Ishikawa (cell line): Measurements from ENCODE around the gene KIF18A.

Experiments used
- CEBPB ChIP-seq: IDR thresholded peaks from 2 replicates; pipeline ENCODE4 v1.6.1; 2012
- EGR1 ChIP-seq: IDR thresholded peaks from 2 replicates; pipeline ENCODE4 v1.6.1; 2012
- EP300 ChIP-seq: IDR thresholded peaks from 2 replicates; pipeline ENCODE4 v1.6.1; 2012; ENCODE audit warnings: borderline replicate concordance
- FOXM1 ChIP-seq: IDR thresholded peaks from 2 replicates; pipeline ENCODE4 v1.6.1; 2012; ENCODE audit warnings: low read depth, borderline replicate concordance
- NFIC ChIP-seq: IDR thresholded peaks from 2 replicates; pipeline ENCODE4 v1.6.1; 2012
- RAD21 ChIP-seq: IDR thresholded peaks from 2 replicates; pipeline ENCODE4 v1.6.1; 2012; ENCODE audit warnings: low read depth
- TAF1 ChIP-seq: IDR thresholded peaks from 2 replicates; pipeline ENCODE4 v1.6.1; 2012; ENCODE audit warnings: low read depth, mild to moderate bottlenecking
- TCF12 ChIP-seq: IDR thresholded peaks from 2 replicates; pipeline ENCODE4 v1.6.1; 2012; ENCODE audit warnings: low read depth
- TEAD4 ChIP-seq: IDR thresholded peaks from 2 replicates; pipeline ENCODE4 v1.6.1; 2012
- USF1 ChIP-seq: IDR thresholded peaks from 2 replicates; pipeline ENCODE4 v1.6.1; 2012
- YY1 ChIP-seq: IDR thresholded peaks from 2 replicates; pipeline ENCODE4 v1.6.1; 2012; ENCODE audit warnings: low read depth
- ZBTB7A ChIP-seq: IDR thresholded peaks from 2 replicates; pipeline ENCODE4 v1.6.1; 2012; ENCODE audit warnings: low read depth
- TF ChIP-seq, protein P1 (sequence below): IDR thresholded peaks from 2 replicates; pipeline ENCODE4 v1.6.1; 2012
- TF ChIP-seq, protein P2 (sequence below): IDR thresholded peaks from 2 replicates; pipeline ENCODE4 v1.6.1; 2012; ENCODE audit warnings: low read depth, mild to moderate bottlenecking

DNA sequence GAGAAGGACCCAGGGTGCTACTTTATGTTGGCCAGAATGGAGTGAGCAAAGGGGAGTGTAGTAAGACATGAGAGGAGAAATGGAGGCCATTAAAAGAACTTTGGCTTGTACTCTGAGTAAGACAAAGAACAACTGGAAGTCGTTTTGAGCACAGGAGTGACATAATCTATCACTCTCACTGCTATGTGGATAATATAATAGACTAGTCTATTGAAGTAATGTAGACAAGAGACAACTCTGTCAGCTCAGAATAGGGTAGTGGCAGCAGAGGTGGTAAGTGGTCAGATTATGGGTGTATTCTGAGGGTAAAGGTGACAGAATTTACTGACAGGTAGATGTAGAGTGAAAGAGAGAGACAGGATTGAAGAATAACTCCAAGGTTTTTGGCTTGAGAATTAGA, 8.2 kb downstream of the KIF18A start:
- no peak for TF ChIP-seq EP300
- TF ChIP-seq NFIC: no peak
- no peak for TF ChIP-seq TEAD4
- TF ChIP-seq ZBTB7A: no peak
- TF ChIP-seq EGR1: no peak
- no peak for TF ChIP-seq TCF12
- TF ChIP-seq TAF1: no peak
- TF ChIP-seq RAD21: no peak
- TF ChIP-seq, protein P1, sequence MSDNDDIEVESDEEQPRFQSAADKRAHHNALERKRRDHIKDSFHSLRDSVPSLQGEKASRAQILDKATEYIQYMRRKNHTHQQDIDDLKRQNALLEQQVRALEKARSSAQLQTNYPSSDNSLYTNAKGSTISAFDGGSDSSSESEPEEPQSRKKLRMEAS: no peak
- no peak for TF ChIP-seq YY1
- TF ChIP-seq FOXM1: no peak
- TF ChIP-seq, protein P2, sequence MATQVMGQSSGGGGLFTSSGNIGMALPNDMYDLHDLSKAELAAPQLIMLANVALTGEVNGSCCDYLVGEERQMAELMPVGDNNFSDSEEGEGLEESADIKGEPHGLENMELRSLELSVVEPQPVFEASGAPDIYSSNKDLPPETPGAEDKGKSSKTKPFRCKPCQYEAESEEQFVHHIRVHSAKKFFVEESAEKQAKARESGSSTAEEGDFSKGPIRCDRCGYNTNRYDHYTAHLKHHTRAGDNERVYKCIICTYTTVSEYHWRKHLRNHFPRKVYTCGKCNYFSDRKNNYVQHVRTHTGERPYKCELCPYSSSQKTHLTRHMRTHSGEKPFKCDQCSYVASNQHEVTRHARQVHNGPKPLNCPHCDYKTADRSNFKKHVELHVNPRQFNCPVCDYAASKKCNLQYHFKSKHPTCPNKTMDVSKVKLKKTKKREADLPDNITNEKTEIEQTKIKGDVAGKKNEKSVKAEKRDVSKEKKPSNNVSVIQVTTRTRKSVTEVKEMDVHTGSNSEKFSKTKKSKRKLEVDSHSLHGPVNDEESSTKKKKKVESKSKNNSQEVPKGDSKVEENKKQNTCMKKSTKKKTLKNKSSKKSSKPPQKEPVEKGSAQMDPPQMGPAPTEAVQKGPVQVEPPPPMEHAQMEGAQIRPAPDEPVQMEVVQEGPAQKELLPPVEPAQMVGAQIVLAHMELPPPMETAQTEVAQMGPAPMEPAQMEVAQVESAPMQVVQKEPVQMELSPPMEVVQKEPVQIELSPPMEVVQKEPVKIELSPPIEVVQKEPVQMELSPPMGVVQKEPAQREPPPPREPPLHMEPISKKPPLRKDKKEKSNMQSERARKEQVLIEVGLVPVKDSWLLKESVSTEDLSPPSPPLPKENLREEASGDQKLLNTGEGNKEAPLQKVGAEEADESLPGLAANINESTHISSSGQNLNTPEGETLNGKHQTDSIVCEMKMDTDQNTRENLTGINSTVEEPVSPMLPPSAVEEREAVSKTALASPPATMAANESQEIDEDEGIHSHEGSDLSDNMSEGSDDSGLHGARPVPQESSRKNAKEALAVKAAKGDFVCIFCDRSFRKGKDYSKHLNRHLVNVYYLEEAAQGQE: no peak
- no peak for TF ChIP-seq USF1
- TF ChIP-seq CEBPB: no peak
